GM19328 (cell line): ENCODE measurements around the gene ICOS.
"Not testable (repeated sequence)": the region's sequence is repeated elsewhere in the genome, so short reads cannot be mapped to it uniquely, and the experiment has no call there.

ENCODE experiments used
- ATAC-seq: cut with Tn5 transposase; IDR thresholded peaks from one replicate; pipeline ENCODE4 v1.9.1; 2021; ENCODE audit warnings: mild to moderate bottlenecking, moderate library complexity; ENCODE audit not compliant: unreplicated experiment

Gene ICOS

GRCh38 chr2:203916756-203917155 is 19.8 kb upstream of the ICOS start:
- ATAC-seq = no peak

GRCh38 chr2:203918264-203918663 is 18.3 kb upstream of the ICOS start:
- ATAC-seq = no peak

- ATAC-seq = no peak
Measured at GRCh38 chr2:203918839-203919238, 17.7 kb upstream of the ICOS start.

- no peak for ATAC-seq
Measured at GRCh38 chr2:203925512-203926158, 10.9 kb upstream of the ICOS start.

GRCh38 chr2:203928849-203929248 is 7.7 kb upstream of the ICOS start:
- no peak for ATAC-seq

GRCh38 chr2:203931262-203931661 is 5.3 kb upstream of the ICOS start:
- ATAC-seq = not testable (repeated sequence)

- ATAC-seq = no peak
Measured at GRCh38 chr2:203934041-203934492, 2.5 kb upstream of the ICOS start.

- ATAC-seq = no peak
Measured at GRCh38 chr2:203934711-203935438, 1.7 kb upstream of the ICOS start.

- no peak for ATAC-seq
Measured at GRCh38 chr2:203935568-203935967, 995 bp upstream of the ICOS start.

GRCh38 chr2:203936949-203937348 is 386 bp downstream of the ICOS start:
- no peak for ATAC-seq

GRCh38 chr2:203937788-203938187 is 1.2 kb downstream of the ICOS start:
- no peak for ATAC-seq

- no peak for ATAC-seq
Measured at GRCh38 chr2:203940039-203940438, 3.5 kb downstream of the ICOS start.

- ATAC-seq = not testable (repeated sequence)
Measured at GRCh38 chr2:203943493-203944382, 7.2 kb downstream of the ICOS start.

GRCh38 chr2:203948733-203949132 is 12.2 kb downstream of the ICOS start:
- ATAC-seq = no peak

GRCh38 chr2:203949228-203949627 is 12.7 kb downstream of the ICOS start:
- no peak for ATAC-seq

GRCh38 chr2:203951366-203951902 is 14.9 kb downstream of the ICOS start:
- ATAC-seq = no peak

GRCh38 chr2:203959265-203959664 is 22.7 kb downstream of the ICOS start:
- ATAC-seq = no peak

GRCh38 chr2:203959672-203960071 is 23.1 kb downstream of the ICOS start:
- no peak for ATAC-seq

GRCh38 chr2:203960811-203961210 is 24.2 kb downstream of the ICOS start:
- no peak for ATAC-seq

- ATAC-seq = not testable (repeated sequence)
Measured at GRCh38 chr2:203965190-203965589, 28.6 kb downstream of the ICOS start.

GRCh38 chr2:203971251-203971650 is 34.7 kb downstream of the ICOS start:
- ATAC-seq = no peak
